Hematopoietic multipotent progenitor cell treated with erythropoietin and hydrocortisone succinate and interleukin-3 and kit ligand, for 4 days (in vitro differentiated cells): ENCODE data around the gene UPK1B.
"Not testable (repeated sequence)": the region's sequence is repeated elsewhere in the genome, so short reads cannot be mapped to it uniquely, and the experiment has no call there.

Source experiments
- DNase-seq: peaks from one replicate; pipeline ENCODE4 v3.0.0-alpha.2; 2015

The UPK1B gene

DNA sequence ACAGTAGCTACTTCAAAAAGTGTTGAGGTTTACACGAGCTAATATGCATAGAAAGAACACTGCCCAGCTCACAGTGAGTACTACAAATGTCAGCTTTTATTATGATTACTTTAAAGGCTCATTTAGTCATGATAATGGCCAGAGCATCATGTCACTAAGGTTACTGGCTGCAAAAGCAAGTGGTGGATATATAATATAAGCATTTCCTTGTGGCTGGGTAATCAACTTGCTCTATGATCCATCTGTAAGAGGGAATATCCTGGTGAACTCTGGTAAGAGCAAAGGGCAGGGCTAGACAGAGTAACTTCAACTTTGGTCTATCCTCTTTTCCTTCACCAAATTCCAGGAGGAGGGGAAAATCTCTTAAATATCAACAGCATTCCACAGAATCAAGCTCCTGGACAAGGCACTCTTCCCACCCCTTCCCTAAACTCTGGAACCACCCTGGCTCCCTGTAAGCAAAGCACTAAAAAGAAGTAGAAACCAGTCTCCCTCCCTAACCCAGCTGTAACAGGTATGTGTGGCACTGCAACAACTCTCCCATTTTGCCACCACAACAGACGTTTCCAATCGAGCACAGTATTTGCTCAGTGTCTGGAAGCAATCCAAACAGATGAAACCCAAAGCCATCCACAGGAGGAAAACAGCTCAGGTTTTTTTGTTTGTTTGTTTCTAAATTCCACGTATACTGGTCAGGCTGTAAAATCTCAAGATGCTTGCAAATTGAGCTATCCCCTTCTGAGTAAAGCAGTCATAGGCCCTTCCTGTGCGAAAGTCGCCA lies 53.9 kb downstream of the UPK1B start:
- DNase-seq: no peak

GRCh38 chr3:119228373-119229145 lies 55.2 kb downstream of the UPK1B start:
- DNase-seq: no peak

- DNase-seq: no peak
Measured at GRCh38 chr3:119229190-119229589, 55.8 kb downstream of the UPK1B start.

GRCh38 chr3:119230071-119230470 lies 56.7 kb downstream of the UPK1B start:
- DNase-seq: no peak

GRCh38 chr3:119230745-119231144 lies 57.3 kb downstream of the UPK1B start:
- DNase-seq: no peak

DNA sequence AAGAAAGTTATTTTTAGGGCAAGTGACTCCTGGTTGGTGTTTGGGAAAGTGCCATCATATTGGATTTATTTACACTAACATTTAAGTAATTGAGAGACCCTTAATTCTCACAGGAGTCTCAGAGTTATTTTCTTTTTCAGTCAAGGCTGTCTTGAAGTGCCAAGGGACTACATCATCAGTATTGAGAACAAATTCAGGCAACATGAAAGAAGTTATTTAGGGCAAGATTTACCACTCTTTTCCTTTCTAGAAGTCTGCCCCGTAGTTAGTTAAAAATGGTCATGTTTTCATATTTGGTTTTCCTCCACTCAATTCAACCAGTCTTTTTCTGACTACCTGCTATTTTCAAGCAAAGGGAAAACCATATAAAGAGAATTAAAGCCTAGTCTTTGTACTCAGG lies 61.2 kb downstream of the UPK1B start:
- DNase-seq: no peak

DNA sequence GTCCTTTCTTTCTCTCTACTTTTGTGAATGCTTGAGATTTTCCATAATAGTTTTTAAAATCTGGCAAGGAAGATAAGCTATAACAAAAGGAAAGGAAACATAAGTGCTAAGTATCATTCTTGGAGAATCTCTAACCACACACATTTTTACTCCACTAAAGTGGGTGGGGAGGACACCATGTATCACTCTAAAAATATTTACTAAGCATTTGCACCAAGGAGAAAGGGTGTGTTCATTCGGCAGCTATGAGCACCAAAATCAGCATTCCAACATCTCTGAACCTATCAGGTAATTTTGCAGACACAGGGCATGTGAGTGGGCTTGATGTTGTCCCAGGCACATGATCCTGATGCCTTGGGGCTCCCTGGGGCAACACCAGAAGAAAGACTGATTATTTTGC lies 61.8 kb downstream of the UPK1B start:
- DNase-seq: peak; percentile 15

- peak; percentile 58 for DNase-seq
Measured at GRCh38 chr3:119236756-119237155, 63.4 kb downstream of the UPK1B start.

GRCh38 chr3:119237299-119237698 lies 63.9 kb downstream of the UPK1B start:
- DNase-seq: no peak

GRCh38 chr3:119238363-119238762 lies 65.0 kb downstream of the UPK1B start:
- peak; percentile 58 for DNase-seq

- peak; percentile 44 for DNase-seq
Measured at GRCh38 chr3:119239206-119239820, 65.9 kb downstream of the UPK1B start.

- DNase-seq: peak; percentile 51
Measured at GRCh38 chr3:119240101-119240590, 66.7 kb downstream of the UPK1B start.

DNA sequence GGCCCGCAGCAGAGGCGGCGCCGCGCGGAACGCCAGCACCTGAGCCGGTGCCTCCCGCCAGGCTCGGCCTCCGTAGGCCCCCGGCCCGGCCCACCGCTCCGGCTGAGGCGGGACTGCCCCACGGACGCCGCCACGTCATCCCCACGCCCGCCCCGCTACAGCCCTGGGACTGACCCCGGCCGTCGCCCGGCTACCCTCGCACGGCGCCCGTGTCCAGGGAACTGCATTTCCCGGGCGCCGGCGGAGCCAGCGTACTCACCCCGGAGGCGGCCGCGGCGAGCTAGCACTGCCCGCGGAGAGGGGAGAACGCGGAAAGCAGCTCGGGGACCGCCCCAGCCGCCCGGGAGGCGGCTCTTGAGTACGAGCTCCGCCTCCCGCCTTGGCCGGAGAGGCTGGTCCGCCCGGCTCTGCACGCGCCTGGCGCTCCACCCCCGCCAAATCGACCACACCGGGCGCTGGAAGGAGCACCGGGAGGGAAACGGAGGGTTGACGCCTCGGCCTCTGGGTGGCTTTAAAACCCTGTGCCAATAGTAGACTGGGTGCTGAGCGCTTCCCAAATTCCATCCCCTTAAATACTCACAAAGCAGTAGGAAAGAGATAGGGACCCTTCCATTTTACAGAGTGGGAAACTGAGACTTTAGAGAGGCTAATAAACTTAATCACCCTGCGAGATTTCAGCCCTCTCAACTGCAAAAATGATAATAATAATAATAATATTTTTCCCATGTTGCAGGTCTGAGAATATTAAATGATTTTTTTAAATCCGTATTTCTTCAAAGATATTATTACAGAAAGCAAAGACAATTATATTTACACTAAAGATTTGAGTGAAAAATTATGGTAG lies 67.4 kb downstream of the UPK1B start, which contains the start of gene B4GALT4:
B4GALT4 (minus strand) TSS at position 288 of the 844 bp plus-strand sequence. CDS start 10,779 bp downstream, outside the sequence.
- peak; percentile 95 for DNase-seq

GRCh38 chr3:119242387-119243057 lies 69.1 kb downstream of the UPK1B start:
- not testable (repeated sequence) for DNase-seq

GRCh38 chr3:119243058-119243529 lies 69.7 kb downstream of the UPK1B start:
- not testable (repeated sequence) for DNase-seq

DNA sequence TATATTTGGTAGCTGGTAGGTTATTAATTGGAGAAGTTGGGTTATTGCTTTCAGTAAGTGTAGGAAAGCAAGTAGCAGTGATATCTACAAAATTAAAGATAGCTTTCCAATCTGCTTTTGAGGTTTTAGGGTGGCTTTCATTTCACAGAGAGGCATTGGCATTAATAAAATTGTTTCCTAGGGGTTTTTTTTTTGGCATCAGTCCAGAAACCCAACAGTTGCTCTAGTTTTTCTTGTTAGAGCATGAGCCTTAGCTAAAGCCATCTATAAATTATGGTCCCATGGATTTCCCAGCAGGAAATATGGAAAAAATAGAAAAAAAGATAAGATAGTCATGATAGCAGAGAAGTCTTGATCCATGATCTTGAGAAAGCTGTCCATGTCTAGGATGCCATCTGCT lies 70.3 kb downstream of the UPK1B start:
- DNase-seq: no peak

DNA sequence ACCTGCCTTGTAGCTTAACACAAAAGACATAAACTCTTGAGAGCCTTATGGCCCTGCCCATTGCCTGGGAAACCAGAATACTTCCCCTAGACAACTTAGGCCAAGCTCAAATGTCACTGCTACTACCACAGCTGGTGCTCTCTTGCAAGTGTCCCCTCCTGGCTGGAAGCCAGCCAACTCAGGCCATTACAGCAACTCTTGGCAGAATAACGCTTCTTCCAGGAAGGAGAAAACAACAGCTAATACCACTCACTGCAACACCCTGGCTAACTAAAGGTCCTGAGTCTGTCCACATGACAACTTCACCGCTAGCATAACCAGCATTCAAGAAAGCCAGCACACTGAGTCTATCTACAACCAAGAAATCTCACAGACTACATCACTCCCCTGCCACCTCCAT lies 72.4 kb downstream of the UPK1B start:
- peak; percentile 25 for DNase-seq
